Activated CD4-positive, CD25-positive, alpha-beta regulatory T cell treated with anti-CD3 and anti-CD28 coated beads, Interleukin-2, amount 50 U/mL, for 16 hours (primary cell): ENCODE data around the gene MECP2.

ENCODE experiments used
- DNase-seq: peaks from one replicate; pipeline ENCODE4 v3.0.0-alpha.2; 2020; ENCODE audit warnings: low read depth, low spot score

Gene MECP2

GRCh38 chrX:154033848-154034247 lies 63.7 kb downstream of the MECP2 start:
- DNase-seq: no peak

GRCh38 chrX:154032653-154033052 lies 64.9 kb downstream of the MECP2 start:
- DNase-seq: no peak

- DNase-seq: no peak
These were observed 65.4 kb downstream of the MECP2 start for GRCh38 chrX:154032160-154032559.

- no peak for DNase-seq
These were observed 66.7 kb downstream of the MECP2 start for GRCh38 chrX:154030715-154031305.

- no peak for DNase-seq
These were observed 67.3 kb downstream of the MECP2 start for GRCh38 chrX:154030266-154030665.

GRCh38 chrX:154029439-154029838 lies 68.1 kb downstream of the MECP2 start:
- DNase-seq: no peak

GRCh38 chrX:154028502-154029184 lies 68.9 kb downstream of the MECP2 start:
- DNase-seq: no peak

GRCh38 chrX:154027986-154028385 lies 69.5 kb downstream of the MECP2 start:
- no peak for DNase-seq

- DNase-seq: no peak
These were observed 70.5 kb downstream of the MECP2 start for GRCh38 chrX:154027022-154027402.

GRCh38 chrX:154026136-154027021 lies 71.1 kb downstream of the MECP2 start:
- no peak for DNase-seq

GRCh38 chrX:154025230-154025629 lies 72.3 kb downstream of the MECP2 start:
- DNase-seq: no peak

GRCh38 chrX:154024271-154024670 lies 73.2 kb downstream of the MECP2 start:
- DNase-seq: no peak

- DNase-seq: no peak
These were observed 74.1 kb downstream of the MECP2 start for GRCh38 chrX:154023276-154024000.

- DNase-seq: no peak
These were observed 75.4 kb downstream of the MECP2 start for GRCh38 chrX:154022108-154022507.

GRCh38 chrX:154021131-154021611 lies 76.3 kb downstream of the MECP2 start:
- DNase-seq: no peak

- DNase-seq: no peak
These were observed 76.9 kb downstream of the MECP2 start for GRCh38 chrX:154020536-154021115.

- peak; percentile 10 for DNase-seq
These were observed 77.6 kb downstream of the MECP2 start, which contains the start of gene IRAK1 for GRCh38 chrX:154019633-154020528. TSS of gene IRAK1 (minus strand) at chrX:154019902. CDS start at chrX:154019812, 90 bp downstream.

GRCh38 chrX:154019061-154019621 lies 78.4 kb downstream of the MECP2 start:
- DNase-seq: no peak

- no peak for DNase-seq
These were observed 78.9 kb downstream of the MECP2 start for GRCh38 chrX:154018518-154019060.
